ENCODE results near the gene B4GALT1. TPM values are rescaled to one million over a fixed set of nuclear protein-coding genes. Genes with fewer than 3 reads are reported as not detected.

Gene B4GALT1
- total RNA-seq, 1 experiment from 2014 or later = 121 TPM

GRCh38 chr9:33129251-33129885 lies 37.8 kb downstream of the B4GALT1 start:
- ChIA-PET POLR2A (interaction anchor here (0.7 to 1.3 kb wide), 3 partner anchors 11 to 38 kb away, joined by 3 to 8 read pairs (median 3); partner anchors contain the start of gene B4GALT1), CTCF (interaction anchor here (0.7 to 1.5 kb wide), 2 partner anchors 42 to 94 kb away, joined by 3 to 5 read pairs; no protein-coding TSS in a partner anchor)
- peaks cover 69% of the 10 kb centered on the region for H3K4me1 ChIP-seq
- H3K9me3 Mint-ChIP-seq (ENCODE audit: unreplicated experiment) = no peaks in the 10 kb centered on the region
- H3K36me3 Mint-ChIP-seq (ENCODE audit: insufficient read depth, unreplicated experiment) = peaks cover 79% of the 10 kb centered on the region
- DNase-seq = no peak
- H3K4me1 Mint-ChIP-seq (ENCODE audit: low read depth, unreplicated experiment) = peaks cover 65% of the 10 kb centered on the region
- H3K27me3 Mint-ChIP-seq (ENCODE audit: insufficient read depth, unreplicated experiment) = no peaks in the 10 kb centered on the region
- no peaks in the 10 kb centered on the region for H3K9me3 ChIP-seq
- TSS peak; percentile 15 for BruUV-seq (replicated peaks)
- intact Hi-C loops (cut with micrococcal nuclease; ENCODE audit: unreplicated experiment) = no loop called here
- no peaks in the 10 kb centered on the region for H3K27me3 ChIP-seq (replicated peaks; ENCODE audit: control insufficient read depth, insufficient read depth, low read length)
- no peak for TF ChIP-seq CTCF (IDR thresholded peaks at IDR 0.05; ENCODE audit: insufficient read depth in 1 of 2, low read depth in 1 of 2, low read length in 1 of 2, severe bottlenecking in 1 of 2, unreplicated experiment in 1 of 2)
- peak overlapping the region; percentile 50 for H3K4me3 Mint-ChIP-seq (ENCODE audit: unreplicated experiment)
- peaks cover 6% of the 10 kb centered on the region for H3K36me3 ChIP-seq (ENCODE audit: control insufficient read depth, insufficient read depth, low read length)
- no peak overlapping the region for H3K4me3 ChIP-seq (ENCODE audit: low read depth, low read length)
- peak overlapping the region; percentile 97 for H3K27ac Mint-ChIP-seq (ENCODE audit: unreplicated experiment)

- Histone ChIP-seq H3K9me3 (no peaks in the 10 kb centered on the region), H3K4me3 (ENCODE audit: low read depth, low read length) (no peak overlapping the region), H3K4me1 (peaks cover 69% of the 10 kb centered on the region), H3K27me3 (replicated peaks; ENCODE audit: control insufficient read depth, insufficient read depth, low read length) (no peaks in the 10 kb centered on the region), H3K36me3 (ENCODE audit: control insufficient read depth, insufficient read depth, low read length) (peaks cover 6% of the 10 kb centered on the region)
- no peak for TF ChIP-seq CTCF (IDR thresholded peaks at IDR 0.05; ENCODE audit: insufficient read depth in 1 of 2, low read depth in 1 of 2, low read length in 1 of 2, severe bottlenecking in 1 of 2, unreplicated experiment in 1 of 2)
- H3K4me1 Mint-ChIP-seq (ENCODE audit: low read depth, unreplicated experiment) = peaks cover 60% of the 10 kb centered on the region
- no peaks in the 10 kb centered on the region for H3K9me3 Mint-ChIP-seq (ENCODE audit: unreplicated experiment)
- CTCF ChIA-PET = no interaction called here
- DNase-seq = no peak
- no peak overlapping the region for H3K4me3 Mint-ChIP-seq (ENCODE audit: unreplicated experiment)
- POLR2A ChIA-PET = no interaction called here
- no peaks in the 10 kb centered on the region for H3K27me3 Mint-ChIP-seq (ENCODE audit: insufficient read depth, unreplicated experiment)
- intact Hi-C loops (cut with micrococcal nuclease; ENCODE audit: unreplicated experiment) = no loop called here
- peaks cover 87% of the 10 kb centered on the region for H3K36me3 Mint-ChIP-seq (ENCODE audit: insufficient read depth, unreplicated experiment)
- no TSS peak for BruUV-seq (replicated peaks)
- peak overlapping the region; percentile 97 for H3K27ac Mint-ChIP-seq (ENCODE audit: unreplicated experiment)
Observed at GRCh38 chr9:33128570-33128969, 38.6 kb downstream of the B4GALT1 start.

GRCh38 chr9:33127881-33128280 lies 39.3 kb downstream of the B4GALT1 start:
- CTCF ChIA-PET = no interaction called here
- no peak overlapping the region for H3K4me3 ChIP-seq (ENCODE audit: low read depth, low read length)
- POLR2A ChIA-PET = no interaction called here
- H3K27ac Mint-ChIP-seq (ENCODE audit: unreplicated experiment) = peak overlapping the region; percentile 97
- H3K27me3 Mint-ChIP-seq (ENCODE audit: insufficient read depth, unreplicated experiment) = no peaks in the 10 kb centered on the region
- H3K9me3 ChIP-seq = no peaks in the 10 kb centered on the region
- H3K36me3 ChIP-seq (ENCODE audit: control insufficient read depth, insufficient read depth, low read length) = peaks cover 6% of the 10 kb centered on the region
- H3K27me3 ChIP-seq (replicated peaks; ENCODE audit: control insufficient read depth, insufficient read depth, low read length) = no peaks in the 10 kb centered on the region
- peaks cover 57% of the 10 kb centered on the region for H3K4me1 Mint-ChIP-seq (ENCODE audit: low read depth, unreplicated experiment)
- H3K36me3 Mint-ChIP-seq (ENCODE audit: insufficient read depth, unreplicated experiment) = peaks cover 84% of the 10 kb centered on the region
- no peak for TF ChIP-seq CTCF (IDR thresholded peaks at IDR 0.05; ENCODE audit: insufficient read depth in 1 of 2, low read depth in 1 of 2, low read length in 1 of 2, severe bottlenecking in 1 of 2, unreplicated experiment in 1 of 2)
- peaks cover 69% of the 10 kb centered on the region for H3K4me1 ChIP-seq
- no TSS peak for BruUV-seq (replicated peaks)
- intact Hi-C loops (cut with micrococcal nuclease; ENCODE audit: unreplicated experiment) = no loop called here
- no peak for DNase-seq
- no peaks in the 10 kb centered on the region for H3K9me3 Mint-ChIP-seq (ENCODE audit: unreplicated experiment)
- H3K4me3 Mint-ChIP-seq (ENCODE audit: unreplicated experiment) = no peak overlapping the region

All from Caco-2 (cell line).